Measurements from ENCODE around the gene ASAP3.
"Not testable (repeated sequence)": the region's sequence is repeated elsewhere in the genome, so short reads cannot be mapped to it uniquely, and the experiment has no call there.

Gene ASAP3

DNA sequence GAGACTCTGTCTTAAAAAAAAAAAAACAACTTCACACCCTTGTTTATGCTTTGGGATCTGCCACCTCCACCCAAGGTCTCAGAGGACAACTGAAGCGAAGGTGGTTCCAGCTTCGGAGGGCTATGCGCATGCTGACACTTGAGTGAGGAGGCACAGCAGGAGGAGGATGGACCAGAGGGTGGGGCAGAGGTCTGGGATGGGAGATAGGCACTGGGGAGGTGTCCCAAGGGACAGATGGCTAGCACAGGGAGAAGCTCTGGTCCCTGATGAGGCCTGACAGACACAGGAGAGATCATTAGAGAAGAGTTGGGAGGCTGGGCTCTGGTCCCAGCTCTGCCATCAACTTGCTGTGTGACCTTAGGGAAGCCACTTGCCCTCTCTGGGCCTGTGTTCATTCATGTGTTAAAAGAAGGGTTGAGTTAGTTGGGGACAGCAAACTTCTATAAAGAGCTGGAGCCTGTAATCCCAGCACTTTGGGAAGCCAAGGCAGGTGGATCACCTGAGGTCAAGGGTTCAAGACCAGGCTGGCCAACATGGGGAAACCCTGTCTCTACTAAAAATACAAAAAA is 30.2 kb upstream of the ASAP3 start:
- no peak for DNase-seq

DNA sequence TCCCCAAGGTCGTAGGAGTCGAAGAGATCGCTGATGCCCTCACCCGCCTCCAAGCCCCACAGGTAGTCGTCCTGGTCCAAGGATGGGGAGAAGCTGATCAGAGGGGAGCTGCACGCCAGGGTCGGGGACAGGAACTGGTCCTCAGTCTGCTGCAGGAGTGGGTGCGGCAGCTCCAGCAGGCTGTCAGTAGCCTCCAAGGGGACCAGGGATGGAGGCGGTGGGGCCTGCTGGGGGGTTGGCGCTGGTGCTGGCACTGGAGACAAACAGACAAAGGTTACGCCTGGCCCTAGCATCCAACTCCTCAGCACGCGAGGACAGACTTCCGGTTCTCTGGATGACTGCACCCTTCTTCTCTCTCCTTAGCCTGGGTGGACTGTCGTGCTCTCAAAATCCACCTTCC is 25.9 kb upstream of the ASAP3 start:
- no peak for DNase-seq

DNA sequence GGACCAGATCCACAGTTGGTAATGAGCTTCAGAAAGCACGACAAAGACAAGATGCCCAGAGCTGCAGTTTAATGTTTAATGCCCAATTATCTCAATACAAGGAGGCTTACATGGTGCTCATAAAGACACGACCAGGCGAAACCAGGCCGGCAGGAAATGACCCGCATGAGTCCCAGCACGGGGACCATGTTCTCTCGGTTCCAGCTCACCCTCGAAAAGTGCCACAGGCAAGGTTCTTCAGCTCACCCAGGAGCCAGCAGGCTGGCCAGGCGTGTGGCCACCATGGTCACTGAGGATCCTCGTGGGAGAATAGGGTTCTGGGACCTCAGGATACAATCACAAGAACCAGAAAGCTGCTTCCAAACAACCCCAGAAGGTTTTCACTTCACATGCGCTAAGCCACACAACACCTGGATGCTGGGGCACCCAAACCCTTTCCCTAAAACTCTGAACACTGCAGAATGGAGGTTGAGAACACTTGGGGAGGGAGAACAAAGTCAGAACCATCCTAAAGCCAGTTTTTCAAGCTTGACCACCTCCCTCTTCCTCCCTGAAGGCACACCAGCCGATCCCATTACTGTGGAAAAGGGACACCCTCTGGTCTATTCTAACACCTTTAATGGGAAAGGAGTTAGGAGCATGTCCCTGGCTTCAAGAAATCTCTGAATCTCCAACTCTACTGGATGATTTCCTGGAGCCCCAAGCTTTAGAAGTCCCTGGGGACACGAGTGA is 22.6 kb upstream of the ASAP3 start:
- DNase-seq: no peak

DNA sequence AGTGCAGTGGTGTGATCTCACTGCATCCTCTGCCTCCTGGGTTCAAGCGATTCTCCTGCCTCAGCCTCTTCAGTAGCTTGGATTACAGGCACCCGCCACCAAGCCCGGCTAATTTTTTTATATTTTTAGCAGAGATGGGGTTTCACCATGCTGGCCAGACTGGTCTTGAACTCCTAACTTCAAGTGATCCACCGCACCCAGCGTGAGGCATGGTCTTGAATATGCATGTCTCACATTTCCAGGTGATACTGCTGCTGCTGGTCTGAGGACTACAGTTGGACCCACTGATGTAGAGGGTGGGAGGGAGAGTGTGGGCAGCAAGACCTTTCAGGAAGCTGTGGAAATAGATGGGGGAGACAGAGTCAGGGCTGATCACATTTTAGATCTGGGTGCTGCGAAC is 21.9 kb upstream of the ASAP3 start:
- DNase-seq: no peak

DNA sequence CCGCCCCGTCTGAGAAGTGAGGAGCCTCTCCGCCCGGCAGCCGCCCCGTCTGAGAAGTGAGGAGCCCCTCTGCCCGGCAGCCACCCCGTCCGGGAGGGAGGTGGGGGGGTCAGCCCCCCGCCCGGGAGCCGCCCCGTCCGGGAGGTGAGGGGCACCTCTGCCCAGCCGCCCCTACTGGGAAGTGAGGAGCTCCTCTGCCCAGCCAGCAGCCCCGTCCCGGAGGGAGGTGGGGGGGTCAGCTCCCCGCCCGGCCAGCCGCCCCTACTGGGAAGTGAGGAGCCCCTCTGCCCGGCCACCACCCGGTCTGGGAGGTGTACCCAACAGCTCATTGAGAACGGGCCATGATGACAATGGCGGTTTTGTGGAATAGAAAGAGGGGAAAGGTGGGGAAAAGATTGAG is 20.2 kb upstream of the ASAP3 start:
- not testable (repeated sequence) for DNase-seq

DNA sequence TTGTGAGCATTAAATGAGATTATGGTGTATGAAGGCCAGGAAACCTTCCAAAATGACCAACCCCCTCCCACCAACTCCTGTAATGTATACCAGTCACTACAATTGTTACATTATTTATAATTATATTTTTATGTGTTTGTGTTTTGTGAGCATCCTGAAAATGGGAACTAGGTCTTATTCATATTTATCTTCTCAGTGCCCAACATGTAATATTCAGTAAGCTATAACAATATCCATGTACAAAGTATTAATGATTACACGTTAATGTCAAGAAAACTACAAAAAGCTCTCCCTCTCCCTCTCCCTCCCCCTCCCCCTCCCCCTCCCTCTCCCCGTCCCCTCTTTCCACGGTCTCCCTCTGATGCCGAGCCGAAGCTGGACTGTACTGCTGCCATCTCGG is 19.0 kb upstream of the ASAP3 start:
- no peak for DNase-seq

DNA sequence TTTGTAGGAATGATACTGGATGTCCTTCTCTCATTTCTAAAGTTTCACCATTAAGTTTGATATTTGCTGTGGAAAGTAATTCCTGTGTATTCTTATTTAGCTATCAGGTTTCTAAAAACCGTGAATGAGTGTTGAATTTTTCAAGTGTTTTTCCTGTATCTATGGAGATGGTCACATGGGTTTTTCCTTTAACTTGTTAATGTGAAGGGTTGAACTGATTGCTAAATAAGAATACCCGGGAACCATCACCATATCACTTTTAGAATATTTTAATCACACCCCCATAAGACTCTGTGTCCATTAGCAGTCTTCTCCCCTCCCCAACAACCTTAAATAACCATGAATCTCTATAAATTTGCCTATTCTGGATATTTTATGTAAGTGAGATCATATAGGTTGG is 16.5 kb upstream of the ASAP3 start:
- DNase-seq: no peak

DNA sequence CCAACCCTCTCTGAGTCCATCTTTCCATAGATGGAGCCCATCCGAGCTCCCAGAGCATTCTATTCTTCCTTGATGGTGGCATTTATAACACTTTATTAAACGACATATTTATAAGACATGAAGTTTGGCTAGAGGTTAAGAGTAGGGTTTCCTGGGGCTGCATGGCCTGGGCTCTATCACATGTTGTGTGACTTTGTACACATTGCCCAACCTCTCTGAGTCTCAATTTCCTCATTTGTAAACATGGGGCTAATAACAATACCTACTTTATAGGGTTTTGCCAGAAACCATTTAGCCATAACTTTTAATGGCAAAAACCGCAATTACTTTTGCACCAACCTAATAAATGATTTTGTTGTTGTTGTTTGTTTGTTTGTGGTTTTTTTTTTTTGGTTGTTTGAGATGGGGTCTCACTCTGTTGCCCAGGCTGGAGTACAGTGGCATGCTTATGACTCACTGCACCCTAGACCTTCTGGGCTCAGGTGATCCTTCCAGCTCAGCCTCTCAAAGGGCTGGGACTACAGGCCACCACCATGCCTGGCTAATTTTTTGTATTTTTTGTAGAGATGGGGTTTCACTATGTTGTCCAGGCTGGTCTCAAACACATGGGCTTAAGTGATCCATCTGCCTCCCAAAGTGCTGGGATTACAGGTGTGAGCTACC is 13.9 kb upstream of the ASAP3 start:
- DNase-seq: no peak

DNA sequence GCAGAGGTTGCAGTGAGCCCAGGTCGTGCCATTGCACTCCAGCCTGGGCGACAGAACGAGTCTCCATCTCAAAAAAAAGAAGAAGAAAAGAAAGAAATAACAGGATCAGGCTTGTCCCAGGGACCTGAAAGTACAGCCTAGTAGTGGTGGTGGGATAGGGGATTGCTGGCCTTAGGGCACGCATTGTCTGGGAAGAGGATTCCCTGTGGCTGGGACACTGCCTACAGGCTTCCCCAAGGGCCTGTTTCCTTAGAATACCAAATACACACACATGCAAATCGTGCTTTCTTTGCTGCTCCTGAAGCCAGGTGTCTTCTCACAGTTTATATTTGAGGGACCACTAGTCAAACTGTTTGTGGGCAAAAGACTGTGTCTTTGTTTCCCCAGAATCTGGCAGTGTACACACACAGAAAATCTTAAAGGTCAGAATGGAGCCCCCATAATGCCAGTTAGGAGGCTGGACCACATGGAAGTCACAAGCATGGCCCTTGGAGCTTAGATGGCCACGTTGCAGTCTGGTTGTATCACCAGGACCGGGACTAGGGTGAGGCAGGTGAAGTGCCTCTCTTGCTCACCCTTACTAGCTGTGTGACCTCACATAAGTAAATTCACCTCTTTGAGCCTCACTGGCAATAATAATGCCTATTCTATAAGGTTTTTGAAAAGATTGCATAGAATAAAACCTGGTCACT is 12.7 kb upstream of the ASAP3 start:
- DNase-seq: no peak

DNA sequence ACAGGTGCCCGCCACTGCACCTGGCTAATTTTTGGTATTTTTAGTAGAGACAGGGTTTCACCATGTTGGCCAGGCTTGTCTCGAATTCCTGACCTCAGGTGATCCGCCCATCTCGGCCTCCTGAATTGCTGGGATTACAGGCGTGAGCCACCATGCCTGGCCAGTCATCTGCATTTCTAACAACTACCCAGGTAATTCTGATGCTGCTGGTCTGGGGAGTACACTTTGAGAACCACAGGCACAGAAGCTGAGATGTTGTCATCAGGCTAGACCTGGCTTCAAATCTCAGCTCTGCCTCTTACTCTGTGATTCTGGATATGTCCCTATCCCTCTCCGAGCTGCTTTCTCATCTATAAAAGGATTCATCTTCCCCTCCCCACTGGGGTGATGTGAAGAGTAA is 10.9 kb upstream of the ASAP3 start:
- DNase-seq: not testable (repeated sequence)

DNA sequence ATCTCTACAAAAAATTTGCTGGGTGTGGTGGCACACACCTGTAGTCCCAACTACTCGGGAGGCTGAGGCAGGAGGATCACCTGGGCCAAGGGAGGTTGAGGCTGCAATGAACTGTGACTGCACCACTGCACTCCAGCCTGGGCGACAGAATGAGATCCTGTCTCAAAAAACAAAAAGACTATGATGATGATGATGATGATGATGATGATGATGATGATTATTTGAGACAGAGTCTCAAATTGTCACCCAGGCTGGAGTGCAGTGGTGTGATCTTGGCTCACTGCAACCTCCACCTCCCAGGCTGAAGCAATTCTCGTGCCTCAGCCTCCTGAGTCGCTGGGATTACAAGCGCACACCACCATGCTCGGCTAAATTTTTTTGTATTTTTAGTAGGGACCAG is 8.8 kb upstream of the ASAP3 start:
- not testable (repeated sequence) for DNase-seq

DNA sequence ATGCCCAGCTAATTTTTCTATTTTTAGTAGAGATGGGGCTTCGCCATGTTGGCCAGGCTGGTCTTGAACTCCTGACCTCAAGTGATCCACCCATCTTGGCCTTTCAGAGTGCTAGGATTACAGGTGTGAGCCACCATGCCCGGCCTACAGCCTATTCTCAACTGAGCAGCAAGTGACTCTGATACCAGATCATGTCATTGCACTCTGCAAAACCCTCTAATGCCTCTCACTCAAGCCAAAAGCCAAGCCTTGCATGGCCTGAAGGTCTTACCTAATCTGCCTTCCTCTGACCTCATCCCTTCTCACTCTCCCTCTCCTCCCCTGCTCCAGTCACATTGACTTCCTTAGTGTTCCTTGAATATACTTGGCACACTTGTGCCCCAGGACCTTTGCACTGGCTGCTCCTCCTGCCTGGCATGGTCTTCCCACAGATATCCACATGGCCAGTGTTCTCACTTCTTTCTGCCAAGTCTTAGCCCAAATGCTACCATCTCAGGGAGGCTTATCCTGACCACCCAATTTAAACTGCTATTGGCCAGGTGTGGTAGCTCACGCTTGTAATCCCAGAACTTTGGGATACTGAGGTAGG is 8.2 kb upstream of the ASAP3 start:
- DNase-seq: no peak

DNA sequence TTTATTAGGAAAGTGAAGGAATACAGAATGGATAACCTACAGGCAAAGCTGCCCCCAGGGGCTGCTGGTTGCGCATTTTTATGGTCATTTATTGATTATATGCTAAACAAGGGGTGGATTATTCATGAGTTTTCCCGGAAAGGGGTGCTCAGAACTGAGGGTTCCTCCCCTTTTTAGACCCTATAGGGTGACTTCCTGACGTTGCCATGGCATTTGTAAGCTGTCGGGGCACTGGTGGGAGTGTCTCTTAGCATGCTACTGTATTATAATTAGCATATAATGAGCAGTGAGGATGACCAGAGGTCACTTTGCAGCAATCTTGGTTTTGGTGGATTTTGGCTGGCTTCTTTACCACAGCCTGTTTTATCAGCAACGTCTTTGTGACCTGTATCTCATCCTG is 5.9 kb upstream of the ASAP3 start:
- no peak for DNase-seq

DNA sequence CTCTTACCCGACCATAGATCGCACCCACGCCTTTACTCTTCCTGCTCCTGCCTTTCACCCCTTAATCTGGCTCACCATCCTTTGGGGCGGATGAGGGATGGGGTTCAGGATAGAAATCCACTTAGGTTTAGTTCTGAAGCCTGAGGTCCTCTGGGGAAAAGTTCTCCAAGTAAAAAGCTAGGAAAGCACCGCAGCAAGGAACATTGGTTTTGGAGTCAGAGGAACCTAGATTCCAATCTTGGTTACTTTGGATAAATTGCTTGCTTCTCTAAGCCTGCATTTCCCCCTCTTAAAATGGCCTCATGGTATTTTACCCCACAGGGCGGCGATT is 988 bp upstream of the ASAP3 start:
- no peak for DNase-seq

DNA sequence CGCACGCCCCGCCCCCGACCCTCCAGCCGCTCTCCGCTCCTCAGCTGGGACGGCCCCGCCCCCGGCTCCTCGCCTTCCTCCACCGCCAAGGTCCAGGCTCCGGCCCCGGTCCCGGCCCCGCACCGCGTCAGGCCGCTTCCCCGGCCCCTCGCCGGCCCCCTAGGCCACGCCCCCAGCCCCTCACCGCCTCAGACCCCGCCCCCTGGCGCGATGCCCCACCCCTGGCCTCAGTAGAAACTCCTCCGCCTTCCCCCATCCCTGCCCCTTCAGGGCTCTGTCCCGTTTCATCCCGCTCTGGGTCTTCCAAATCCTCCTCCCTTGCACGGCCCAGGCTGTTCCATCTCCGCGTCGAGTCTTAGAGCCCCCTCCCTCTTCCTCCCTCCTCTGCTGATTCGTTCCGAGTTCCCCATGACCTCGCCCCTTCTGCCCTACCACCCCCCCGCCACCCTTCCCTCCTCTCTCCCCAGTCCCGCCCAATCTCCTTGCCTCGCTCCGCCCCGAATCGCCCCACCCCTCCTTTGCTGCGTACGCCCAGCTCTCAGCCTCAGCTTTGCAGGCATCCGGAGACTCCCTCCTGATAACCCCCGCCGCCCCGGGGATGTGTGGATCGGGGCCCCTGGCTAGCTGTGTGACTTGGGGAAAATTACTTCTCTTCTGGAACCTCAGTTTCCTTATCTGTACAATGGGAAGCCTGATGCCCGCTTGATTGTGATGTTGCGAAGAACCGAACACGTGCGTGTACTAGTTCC is 448 bp upstream of the ASAP3 start:
- DNase-seq: peak; percentile 94

DNA sequence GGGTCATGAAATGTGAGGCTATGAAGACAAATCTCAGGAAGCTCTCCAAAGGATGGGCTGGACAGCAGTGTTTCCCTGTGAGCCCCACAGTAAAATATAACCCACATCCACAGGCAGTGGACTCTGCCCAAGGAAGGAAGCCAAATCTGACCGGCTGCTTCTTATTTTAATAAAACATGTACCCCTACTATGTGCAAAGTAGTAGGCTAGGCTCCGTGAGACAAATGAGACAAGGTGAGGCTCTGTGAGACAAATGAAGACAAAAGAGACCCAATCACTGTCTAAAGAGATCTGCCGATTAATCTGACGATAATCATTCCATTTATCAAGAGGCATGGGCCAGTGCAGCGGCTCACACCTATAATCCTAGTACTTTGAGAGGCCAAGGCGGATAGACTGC is 2.1 kb downstream of the ASAP3 start:
- DNase-seq: no peak

DNA sequence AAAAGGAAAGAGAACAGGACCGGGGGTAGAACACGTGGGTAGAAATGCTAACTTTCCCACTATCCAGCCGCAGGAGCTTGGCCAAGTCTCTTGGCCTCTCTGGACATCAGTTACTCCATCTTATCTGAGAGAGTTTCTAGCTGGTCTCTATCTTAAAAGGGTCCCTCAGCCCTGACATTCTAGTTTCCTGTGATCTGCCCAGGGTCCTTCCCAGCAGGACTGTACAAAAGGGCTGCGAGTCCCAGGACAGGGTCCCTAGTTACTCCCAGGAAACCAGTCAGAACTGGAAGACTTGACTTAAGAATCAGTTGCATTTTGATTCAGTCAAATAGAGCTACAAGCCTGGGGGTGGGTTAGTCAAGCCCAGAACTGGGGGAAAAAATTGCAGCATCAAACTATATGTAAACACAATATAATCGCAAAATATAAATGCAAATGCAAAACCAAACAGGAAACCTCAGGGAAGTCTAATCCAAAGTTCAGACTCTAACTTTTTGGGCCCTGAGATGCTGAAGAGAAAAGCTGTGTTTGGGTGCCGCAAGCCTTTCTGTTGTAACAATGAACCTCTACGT is 2.9 kb downstream of the ASAP3 start:
- no peak for DNase-seq

DNA sequence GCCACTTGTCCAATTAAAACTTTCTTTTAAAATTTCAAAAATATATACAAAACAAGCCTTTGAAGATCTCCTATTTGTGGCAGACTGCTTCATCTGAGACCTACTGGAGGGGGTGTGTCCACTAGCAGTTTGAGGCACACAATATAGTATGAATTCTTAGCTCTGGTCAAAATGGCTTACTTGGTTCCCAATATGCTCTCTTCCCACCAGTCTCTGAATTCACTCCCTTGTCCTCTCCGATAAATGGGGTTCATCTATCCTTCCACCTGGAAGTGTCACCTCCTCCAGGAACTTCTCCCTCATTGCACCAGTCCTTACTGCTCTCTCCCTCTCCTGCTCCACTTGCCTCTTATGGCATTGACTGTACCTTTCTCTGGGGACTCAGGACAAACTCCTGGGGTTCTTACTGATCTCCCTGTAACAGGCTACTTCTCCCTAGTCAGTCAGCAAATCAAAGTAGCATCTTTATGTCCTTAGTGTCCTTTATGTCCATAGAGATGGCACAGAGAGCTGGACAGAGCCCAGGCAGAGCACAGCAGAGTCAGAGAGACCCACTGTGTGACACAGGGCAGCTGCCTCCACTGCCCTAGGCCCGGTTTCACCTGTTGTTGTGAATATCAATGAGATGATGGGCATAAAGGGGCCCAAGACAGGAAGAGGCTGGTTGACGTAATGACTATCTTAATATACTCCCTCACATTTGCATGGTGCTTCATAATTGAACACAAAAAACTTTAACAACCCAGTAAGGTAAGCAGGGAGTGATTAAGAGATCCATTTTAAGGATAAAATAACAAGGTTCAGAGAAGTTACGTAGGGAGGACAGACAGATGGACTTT is 3.6 kb downstream of the ASAP3 start:
- DNase-seq: no peak

DNA sequence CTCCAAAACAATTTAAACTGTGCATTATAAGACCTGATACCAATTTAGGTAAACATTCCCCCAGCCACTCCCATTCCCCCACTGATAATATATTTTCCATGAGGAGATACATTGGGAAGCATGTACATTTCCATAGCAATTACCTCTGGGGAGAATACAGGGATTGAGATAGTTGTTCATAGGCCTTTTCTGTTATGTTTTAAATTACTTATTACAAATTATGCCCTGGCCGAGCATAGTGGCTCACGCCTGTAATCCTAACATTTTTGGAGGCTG is 4.4 kb downstream of the ASAP3 start:
- DNase-seq: no peak

DNA sequence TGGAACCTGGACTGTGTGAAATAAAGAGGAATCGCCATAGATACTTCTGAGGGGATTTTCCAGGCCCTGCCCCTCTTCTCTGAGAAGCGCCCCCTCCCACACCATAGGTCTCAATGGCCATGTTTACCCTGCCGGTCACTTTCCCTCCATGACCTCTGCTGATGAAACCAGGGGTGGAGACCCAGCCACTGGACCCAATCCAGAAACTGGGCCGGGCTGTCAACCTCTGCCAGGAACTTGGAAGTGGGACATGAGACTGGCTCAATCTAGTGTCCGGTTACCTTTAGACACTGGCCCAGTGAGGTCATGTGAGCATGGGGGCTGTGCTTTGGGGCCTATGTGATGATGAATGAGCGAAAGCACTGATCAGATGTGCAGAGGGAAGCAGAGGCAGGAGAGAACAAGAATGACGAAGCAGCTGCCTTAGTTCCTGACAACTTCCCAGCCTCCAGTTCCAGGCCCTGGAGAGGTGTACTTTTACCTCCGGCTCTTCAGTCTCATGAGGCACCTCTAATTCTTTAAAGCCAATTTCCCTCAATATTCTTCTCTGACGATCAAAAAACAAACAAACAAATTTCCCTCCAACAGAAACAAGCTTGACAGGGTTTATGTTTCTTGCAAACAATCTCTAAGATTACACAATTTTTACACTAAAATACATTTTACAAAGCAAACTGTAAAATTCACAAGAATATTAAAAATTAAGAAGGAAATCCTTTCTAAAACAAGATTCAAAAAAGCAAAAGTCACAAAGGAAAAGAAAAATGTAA is 4.9 kb downstream of the ASAP3 start:
- DNase-seq: no peak
